Upper lobe of left lung (tissue), 6 donors: ENCODE data around the gene TMEM222. TPM values are rescaled to one million over a fixed set of nuclear protein-coding genes. Genes with fewer than 3 reads are reported as not detected.

Source experiments
- ATAC-seq, 2 donors: fragments of 200-7000 bp; cut with Tn5 transposase; one replicate each; pipeline ENCODE4 v1.9.1; 2022; ENCODE audit warnings: mild to moderate bottlenecking in 2 of 2, moderate library complexity in 2 of 2; ENCODE audit not compliant: low FRiP score in 2 of 2
- DNase-seq, 2 donors: peaks; one replicate each; pipeline ENCODE4 v3.0.0-alpha.2; 2019 to 2020
- H3K27ac ChIP-seq, 4 donors: fragments of 200-600 bp; sonication (generic); one replicate each; pipeline ENCODE4 v1.5.1; 2016 to 2019
- H3K27me3 ChIP-seq, 4 donors: fragments of 200-600 bp; sonication (generic); one replicate each; pipeline ENCODE4 v1.5.1; 2017 to 2019
- H3K36me3 ChIP-seq, 4 donors: fragments of 200-600 bp; sonication (generic); one replicate each; pipeline ENCODE4 v1.5.1; 2016 to 2019
- H3K4me1 ChIP-seq, 4 donors: fragments of 200-600 bp; sonication (generic); one replicate each; pipeline ENCODE4 v1.5.1; 2018 to 2019
- H3K4me3 ChIP-seq, 4 donors: fragments of 200-600 bp; sonication (generic); one replicate each; pipeline ENCODE4 v1.5.1; 2017 to 2019; ENCODE audit warnings: mild to moderate bottlenecking in 2 of 4, moderate library complexity in 1 of 4
- H3K9me3 ChIP-seq, 4 donors: fragments of 200-600 bp; sonication (generic); one replicate each; pipeline ENCODE4 v1.5.1; 2018 to 2019
- CTCF ChIP-seq, 6 experiments: fragments of 450-650 bp in 4 of 6; fragments of 200-600 bp in 2 of 6; sonication (generic) in 2 of 6; IDR thresholded peaks; one replicate each; pipeline ENCODE4 v1.5.1; 2016 to 2019; ENCODE audit warnings: antibody characterized with exemption in 6 of 6
- EP300 ChIP-seq, 4 donors: sonication (generic); formaldehyde crosslinking; IDR thresholded peaks; one replicate each; pipeline ENCODE4 v1.5.1; 2017; ENCODE audit warnings: antibody characterized with exemption in 4 of 4, control low read depth in 2 of 4
- POLR2A ChIP-seq, 4 donors: fragments of 450-650 bp; IDR thresholded peaks; one replicate each; pipeline ENCODE4 v1.5.1; 2016 to 2017; ENCODE audit warnings: antibody characterized with exemption in 4 of 4, mild to moderate bottlenecking in 2 of 4
- POLR2AphosphoS5 ChIP-seq, 2 donors: sonication (generic); formaldehyde crosslinking; IDR thresholded peaks; one replicate each; pipeline ENCODE4 v1.5.1; 2017; ENCODE audit warnings: antibody characterized with exemption in 2 of 2
- WGBS, 2 donors: methylation state at CpG; one replicate each; pipeline ENCODE4 v1.1.5; 2017 to 2018; 5-methylcytosine and 5-hydroxymethylcytosine counted together
- total RNA-seq, 6 donors: library from RNA; depleted of rRNA in 4 of 6; stranded (reverse); fragments of >200 nt in 4 of 6; gene quantifications; one replicate each; pipeline versions ENCODE4 v1.1.0 to v1.2.1, GENCODE V29; 2016 to 2021
- donor health status: DM: no; HTN: no; CAD: no; lungs with moderate emphysema.
- donor health status: DM: no; HTN: yes; CAD: no; lungs with severe emphysema.

Gene TMEM222
- total RNA-seq, 6 donors from 2014 or later = 11.5 to 43.9 (median 30.1) TPM

DNA sequence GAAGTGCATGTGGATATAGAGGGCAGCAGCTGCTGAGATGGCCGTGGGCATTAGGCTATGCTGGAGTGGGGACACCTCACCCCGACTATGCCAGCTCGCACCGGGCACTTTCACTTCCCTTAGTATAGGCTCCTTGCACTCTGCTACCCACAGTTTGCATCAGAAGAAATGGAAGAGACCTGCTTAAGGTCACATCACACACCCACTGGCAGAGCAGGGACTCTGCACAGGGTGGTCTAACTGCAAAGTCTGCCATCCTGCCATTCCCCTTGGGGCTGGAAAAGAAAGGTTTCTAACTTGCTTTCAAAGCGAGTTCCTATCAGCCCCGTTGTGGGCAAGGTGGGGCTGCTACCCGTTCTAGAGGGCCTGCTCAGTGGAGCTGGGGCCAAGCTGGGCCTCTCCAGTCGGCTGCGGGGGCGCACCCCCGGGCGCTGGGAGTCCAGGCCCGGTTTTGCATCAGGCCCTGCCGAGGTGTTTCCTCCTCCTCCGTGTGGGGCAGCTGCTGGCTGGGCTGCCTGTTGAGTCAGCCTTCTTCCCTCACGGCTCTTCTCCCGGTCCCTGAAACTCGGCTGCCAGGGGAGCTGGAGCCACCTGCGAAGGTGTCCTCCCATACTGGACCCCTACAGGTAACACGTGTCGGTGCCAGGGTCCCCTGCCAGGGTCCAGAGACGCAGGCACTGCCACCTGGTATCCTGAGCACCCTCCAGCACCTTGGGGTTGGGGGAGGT is 19.7 kb downstream of the TMEM222 start, which contains the start of gene SYTL1:
SYTL1 (plus strand) TSS at position 498 of the 728 bp plus-strand sequence. CDS start 3,313 bp downstream, outside the sequence.
- Histone ChIP-seq H3K9me3 (no peaks in the 10 kb centered on the region), H3K36me3 (peaks cover 0 to 11% (median 5%) of the 10 kb centered on the region in 4 donors), H3K27ac (peak within 1 kb of the TSS; percentile 68 to 91 (median 89)), H3K27me3 (no peaks in the 10 kb centered on the region), H3K4me1 (peaks cover 5 to 33% (median 24%) of the 10 kb centered on the region in 4 donors), H3K4me3 (peak within 1 kb of the TSS; percentile 35 to 57 (median 47))
- TF ChIP-seq POLR2A (IDR thresholded peaks at IDR 0.05) (peak in 1 of 4 donors; percentile 46), POLR2AphosphoS5 (IDR thresholded peaks at IDR 0.05) (peak in 1 of 2 donors; percentile 43), EP300 (IDR thresholded peaks at IDR 0.05) (no peak)
- 24 to 26% methylated on average over 3 to 17 of the region's 22 CpGs for WGBS, 2 donors
- DNase-seq (peak; percentile 80 to 90), ATAC-seq (peak; percentile 65 to 84)

GRCh38 chr1:27342391-27342777 is 20.4 kb downstream of the TMEM222 start:
- Histone ChIP-seq H3K27me3 (no peaks in the 10 kb centered on the region), H3K9me3 (no peaks in the 10 kb centered on the region), H3K36me3 (peaks cover 0 to 4% (median under 1%) of the 10 kb centered on the region in 4 donors), H3K27ac (peak overlapping the region; percentile 68 to 91 (median 89)), H3K4me1 (peaks cover 5 to 33% (median 24%) of the 10 kb centered on the region in 4 donors), H3K4me3 (peak overlapping the region; percentile 35 to 57 (median 47))
- TF ChIP-seq POLR2AphosphoS5 (IDR thresholded peaks at IDR 0.05) (no peak), CTCF (IDR thresholded peaks at IDR 0.05) (no peak), POLR2A (IDR thresholded peaks at IDR 0.05) (no peak), EP300 (IDR thresholded peaks at IDR 0.05) (no peak)
- 39 to 100% methylated on average over 2 to 8 of the region's 8 CpGs for WGBS, 2 donors
- no peak for DNase-seq
- ATAC-seq = peak; percentile 18 to 34

GRCh38 chr1:27342778-27343638 is 21.0 kb downstream of the TMEM222 start:
- TF ChIP-seq POLR2AphosphoS5 (IDR thresholded peaks at IDR 0.05) (peak; percentile 13 to 41), CTCF (IDR thresholded peaks at IDR 0.05) (no peak), POLR2A (IDR thresholded peaks at IDR 0.05) (peak in 2 of 4 donors; percentile 3 to 42)
- H3K4me1 ChIP-seq = peaks cover 5 to 33% (median 24%) of the 10 kb centered on the region in 4 donors

DNA sequence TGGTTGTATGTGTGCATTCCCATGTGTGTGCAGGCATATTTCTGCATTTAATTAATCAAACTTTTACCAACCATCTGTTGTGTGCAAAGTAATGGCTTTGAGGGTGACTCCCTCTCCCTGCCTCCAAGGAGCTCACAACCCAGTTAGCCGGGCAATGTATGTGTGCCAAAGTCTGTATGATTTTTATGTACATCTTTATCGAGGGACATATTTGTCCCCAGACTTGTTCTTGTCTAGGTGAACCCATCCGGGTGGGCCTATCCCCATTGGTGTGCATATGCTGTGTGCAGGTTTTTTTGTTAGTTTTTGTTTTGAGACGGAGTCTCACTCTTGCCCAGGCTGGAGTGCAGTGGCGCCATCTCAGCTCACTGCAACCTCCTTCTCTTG is 21.7 kb downstream of the TMEM222 start:
- Histone ChIP-seq H3K4me1 (peaks cover 5 to 35% (median 25%) of the 10 kb centered on the region in 4 donors), H3K4me3 (peak overlapping the region in 3 of 4 donors; percentile 40 to 57 (median 54)), H3K27ac (peak overlapping the region; percentile 68 to 91 (median 89)), H3K27me3 (no peaks in the 10 kb centered on the region), H3K9me3 (no peaks in the 10 kb centered on the region), H3K36me3 (peaks cover 0 to 1% (median 0%) of the 10 kb centered on the region in 4 donors)
- 46 to 51% methylated on average over 5 of the region's 5 CpGs for WGBS, 2 donors
- ATAC-seq = no peak
- no peak for DNase-seq
- TF ChIP-seq POLR2AphosphoS5 (IDR thresholded peaks at IDR 0.05) (no peak), EP300 (IDR thresholded peaks at IDR 0.05) (no peak), POLR2A (IDR thresholded peaks at IDR 0.05) (no peak), CTCF (IDR thresholded peaks at IDR 0.05) (no peak)

More at GRCh38 chr1:27342778-27343638, 21.0 kb downstream of the TMEM222 start:
- ATAC-seq (peak; percentile 49 to 72), DNase-seq (peak; percentile 83 to 87)
- Histone ChIP-seq H3K27me3 (no peaks in the 10 kb centered on the region), H3K4me3 (peak overlapping the region; percentile 35 to 57 (median 47)), H3K9me3 (no peaks in the 10 kb centered on the region), H3K36me3 (peaks cover 0 to 3% (median 0%) of the 10 kb centered on the region in 4 donors), H3K27ac (peak overlapping the region; percentile 68 to 91 (median 89))
- WGBS, 2 donors = 38 to 41% methylated on average over 18 to 23 of the region's 31 CpGs
